Measurements from ENCODE around the gene TBRG4. TPM values are rescaled to one million over a fixed set of nuclear protein-coding genes. Genes with fewer than 3 reads are reported as not detected.

TBRG4 gene
- total RNA-seq, 1 experiment from 2014 or later, result 137 TPM

DNA sequence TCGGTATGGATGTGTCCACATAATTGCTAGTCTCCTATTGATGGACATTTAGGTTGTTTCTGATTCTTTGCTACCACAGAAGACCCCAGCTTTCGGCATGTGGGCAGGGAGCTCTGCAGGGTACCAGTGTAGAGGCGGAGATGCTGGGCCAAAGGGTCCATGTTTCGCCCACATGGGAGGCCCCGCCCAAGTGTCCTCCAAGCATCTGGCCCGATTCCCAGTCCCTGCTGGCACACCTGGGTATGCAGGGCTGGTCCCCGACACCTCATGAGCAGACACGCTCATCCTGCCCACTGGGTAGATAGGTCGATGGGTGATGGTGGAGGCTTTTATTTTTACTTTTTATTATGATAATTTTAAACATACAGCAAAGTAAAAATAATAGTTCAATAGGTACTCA is 19.4 kb upstream of the TBRG4 start:
- H3K9me3 ChIP-seq (replicated peaks), result no peaks in the 10 kb centered on the region
- no peaks in the 10 kb centered on the region for H3K4me1 ChIP-seq
- no peak for DNase-seq
- no peak overlapping the region for H3K4me3 ChIP-seq
- peaks cover 14% of the 10 kb centered on the region for H3K27me3 ChIP-seq
- no peak overlapping the region for H3K27ac ChIP-seq
- H3K36me3 ChIP-seq, result no peaks in the 10 kb centered on the region

DNA sequence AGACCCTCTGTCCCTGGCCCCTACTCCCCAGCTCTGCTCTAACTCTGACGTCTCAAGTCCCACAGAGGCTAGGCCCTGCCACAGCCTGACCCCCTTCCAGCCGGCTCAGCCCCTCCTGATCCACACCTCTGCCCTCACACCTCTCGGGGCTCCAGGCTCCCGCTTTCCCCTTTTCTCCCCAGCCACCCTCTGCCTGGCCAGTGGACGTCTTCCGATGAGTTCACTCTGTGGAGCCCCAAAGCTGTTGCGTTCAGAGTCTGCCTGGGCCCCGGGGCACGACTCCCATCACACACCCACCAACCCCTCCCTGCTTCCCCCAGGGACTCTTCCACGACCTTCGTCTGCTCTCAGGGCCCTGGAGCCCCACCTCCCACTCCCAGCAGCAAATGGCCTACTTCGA is 18.4 kb upstream of the TBRG4 start:
- H3K27ac ChIP-seq, result no peak overlapping the region
- H3K9me3 ChIP-seq (replicated peaks), result no peaks in the 10 kb centered on the region
- DNase-seq, result no peak
- H3K36me3 ChIP-seq, result no peaks in the 10 kb centered on the region
- peaks cover 14% of the 10 kb centered on the region for H3K27me3 ChIP-seq
- no peaks in the 10 kb centered on the region for H3K4me1 ChIP-seq
- no peak overlapping the region for H3K4me3 ChIP-seq

DNA sequence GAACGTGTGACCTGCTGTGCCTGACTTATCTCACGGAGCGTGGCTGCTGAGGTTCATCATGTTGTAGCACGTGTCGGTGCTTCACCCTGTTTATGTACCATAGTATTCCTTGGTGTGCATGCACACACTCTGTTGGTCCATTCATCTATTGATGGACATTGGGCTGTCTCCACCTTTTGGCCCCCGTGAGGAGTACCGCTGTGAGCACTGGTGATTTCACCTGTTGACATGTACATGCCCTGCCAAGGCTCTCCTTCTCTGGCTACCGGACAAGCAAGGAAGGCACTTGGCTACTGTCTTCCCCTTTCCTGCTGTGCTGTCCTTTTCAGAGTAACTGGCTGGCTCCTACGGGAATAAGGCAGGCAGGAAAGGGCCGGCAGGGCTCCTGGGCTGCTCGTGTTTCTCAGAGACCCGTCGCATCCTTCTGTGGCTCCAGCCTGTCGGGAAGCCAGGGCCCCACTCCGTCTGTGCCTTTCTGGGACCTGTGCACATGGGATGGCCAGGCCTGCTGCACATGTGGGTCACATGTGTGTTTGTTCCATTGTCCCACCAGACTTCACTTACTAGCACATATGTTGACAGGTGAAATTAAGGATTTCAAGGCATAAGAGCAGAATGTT is 17.8 kb upstream of the TBRG4 start:
- no peaks in the 10 kb centered on the region for H3K9me3 ChIP-seq (replicated peaks)
- H3K36me3 ChIP-seq, result no peaks in the 10 kb centered on the region
- H3K4me1 ChIP-seq, result no peaks in the 10 kb centered on the region
- no peak overlapping the region for H3K4me3 ChIP-seq
- no peak for DNase-seq
- peaks cover 18% of the 10 kb centered on the region for H3K27me3 ChIP-seq
- no peak overlapping the region for H3K27ac ChIP-seq

DNA sequence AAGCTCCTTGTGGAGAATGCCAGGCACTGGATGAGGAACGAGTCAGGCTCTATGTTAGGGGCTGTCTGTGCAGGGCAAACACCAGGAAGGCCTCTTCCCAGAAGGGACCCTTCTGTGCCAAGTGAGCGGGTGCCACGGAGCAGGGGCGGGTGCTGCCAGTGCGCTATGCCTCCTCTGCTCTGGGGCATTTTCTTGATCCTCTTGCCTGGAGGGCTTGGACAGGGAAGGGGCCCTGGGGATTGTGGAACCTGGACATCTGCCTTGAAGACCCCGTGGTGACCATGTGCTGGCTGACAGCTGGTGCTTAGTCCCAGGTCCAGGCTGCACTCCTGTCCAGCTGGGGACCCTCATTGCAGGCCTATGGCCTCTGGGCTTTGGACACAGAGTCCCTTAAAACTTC is 15.4 kb upstream of the TBRG4 start:
- Histone ChIP-seq H3K4me3 (no peak overlapping the region), H3K27ac (no peak overlapping the region), H3K4me1 (no peaks in the 10 kb centered on the region), H3K36me3 (no peaks in the 10 kb centered on the region), H3K9me3 (replicated peaks) (no peaks in the 10 kb centered on the region), H3K27me3 (peaks cover 18% of the 10 kb centered on the region)
- no peak for DNase-seq

DNA sequence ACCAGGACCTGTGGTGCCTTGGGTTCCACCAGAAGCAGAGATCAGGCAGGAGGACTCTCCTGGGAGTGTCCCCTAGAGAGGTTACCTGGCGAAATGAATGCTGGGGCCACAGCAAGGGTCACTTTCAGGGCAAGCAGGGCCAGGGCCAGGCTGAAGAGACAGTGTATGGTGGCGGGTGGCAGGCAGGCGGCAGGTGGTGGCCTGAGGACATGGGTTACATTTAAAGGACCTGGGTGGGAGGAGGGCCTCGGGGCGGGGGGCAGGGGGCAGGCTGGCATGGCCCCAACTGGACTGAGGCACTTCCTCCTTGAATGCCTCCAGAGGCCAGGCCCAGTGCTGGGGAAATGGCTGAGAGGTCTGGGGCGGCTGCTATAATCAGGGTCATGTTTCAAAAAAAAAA is 14.7 kb upstream of the TBRG4 start:
- Histone ChIP-seq H3K4me3 (no peak overlapping the region), H3K27me3 (peaks cover 18% of the 10 kb centered on the region), H3K4me1 (no peaks in the 10 kb centered on the region), H3K9me3 (replicated peaks) (no peaks in the 10 kb centered on the region), H3K36me3 (no peaks in the 10 kb centered on the region), H3K27ac (no peak overlapping the region)
- DNase-seq, result no peak

DNA sequence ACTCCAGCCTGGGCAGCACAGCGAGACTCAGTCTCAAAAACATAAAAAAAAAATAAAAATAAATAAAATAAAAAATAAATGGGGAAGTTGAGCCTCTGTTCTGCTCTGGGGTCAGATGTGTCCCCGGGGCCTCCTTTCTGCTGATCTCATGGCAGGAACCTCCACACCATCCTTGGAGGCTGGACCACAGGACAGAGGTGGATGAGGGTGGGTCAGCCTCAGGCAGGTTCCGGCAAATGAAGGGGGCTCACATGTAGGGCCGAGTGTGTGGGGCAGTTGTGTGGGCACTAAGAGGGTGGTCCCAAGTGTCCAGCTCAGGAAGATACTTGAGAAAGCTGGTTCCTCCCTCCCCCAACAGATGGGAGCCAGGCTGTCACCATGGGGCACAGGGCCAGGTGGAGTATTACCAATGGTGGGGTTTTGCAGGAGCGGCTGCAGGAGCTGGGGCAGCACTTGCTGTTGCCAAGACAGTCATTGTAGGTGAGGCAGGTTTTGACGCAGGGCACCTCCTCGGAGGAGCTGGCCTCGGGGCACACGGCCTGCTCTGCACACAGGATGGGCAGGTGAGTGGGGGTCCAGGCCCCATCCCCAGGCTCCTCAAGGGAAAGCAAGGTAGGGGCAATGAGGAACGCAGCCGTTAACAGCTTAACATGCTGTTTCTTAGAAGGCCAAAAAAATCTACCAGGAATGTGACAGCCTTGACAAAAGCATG is 13.9 kb upstream of the TBRG4 start:
- no peaks in the 10 kb centered on the region for H3K9me3 ChIP-seq (replicated peaks)
- no peak for DNase-seq
- H3K4me3 ChIP-seq, result no peak overlapping the region
- no peaks in the 10 kb centered on the region for H3K4me1 ChIP-seq
- no peak overlapping the region for H3K27ac ChIP-seq
- H3K27me3 ChIP-seq, result peaks cover 16% of the 10 kb centered on the region
- H3K36me3 ChIP-seq, result no peaks in the 10 kb centered on the region

DNA sequence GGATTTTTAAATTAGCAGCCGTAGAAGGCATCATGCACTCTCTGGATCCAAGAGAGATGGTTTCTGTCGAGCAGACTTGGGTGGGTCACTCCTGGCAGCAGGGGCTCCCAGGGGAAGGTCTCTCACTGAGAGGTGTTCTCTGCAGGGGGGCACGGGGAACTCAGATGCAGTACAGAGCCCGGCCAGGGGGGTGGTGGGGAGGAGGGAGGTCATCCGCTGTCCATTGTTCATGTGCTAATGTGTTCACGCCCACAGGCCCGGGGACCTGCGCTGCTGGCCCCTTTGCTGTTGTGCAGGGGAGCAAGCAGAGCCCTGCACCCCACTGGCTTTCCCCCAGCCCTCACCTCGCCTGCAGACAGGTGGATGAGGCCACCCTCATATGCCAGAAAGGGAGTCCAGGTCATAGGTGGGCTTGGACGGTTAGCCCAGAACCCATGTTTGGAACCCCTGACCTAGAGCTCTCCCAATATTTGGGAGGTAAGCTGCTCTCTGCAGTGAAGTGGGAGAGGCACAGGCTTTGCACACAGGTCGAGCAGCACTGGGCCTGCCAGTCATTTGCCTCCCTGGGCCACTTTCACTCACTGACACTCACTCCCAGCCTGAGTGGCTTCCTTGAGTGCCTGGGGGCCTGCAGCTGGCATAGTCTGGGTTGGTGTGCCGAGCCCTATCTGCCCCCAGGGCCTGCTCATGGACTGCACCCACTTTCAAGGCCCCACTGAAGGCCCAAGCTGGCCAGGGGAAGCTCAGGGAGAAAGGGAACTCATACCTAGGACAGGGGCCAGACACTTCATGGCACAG is 12.6 kb upstream of the TBRG4 start:
- DNase-seq, result no peak
- no peaks in the 10 kb centered on the region for H3K36me3 ChIP-seq
- H3K9me3 ChIP-seq (replicated peaks), result no peaks in the 10 kb centered on the region
- no peak overlapping the region for H3K4me3 ChIP-seq
- H3K27me3 ChIP-seq, result peaks cover 4% of the 10 kb centered on the region; the same call in 1 of the 2 replicates
- no peaks in the 10 kb centered on the region for H3K4me1 ChIP-seq
- no peak overlapping the region for H3K27ac ChIP-seq

DNA sequence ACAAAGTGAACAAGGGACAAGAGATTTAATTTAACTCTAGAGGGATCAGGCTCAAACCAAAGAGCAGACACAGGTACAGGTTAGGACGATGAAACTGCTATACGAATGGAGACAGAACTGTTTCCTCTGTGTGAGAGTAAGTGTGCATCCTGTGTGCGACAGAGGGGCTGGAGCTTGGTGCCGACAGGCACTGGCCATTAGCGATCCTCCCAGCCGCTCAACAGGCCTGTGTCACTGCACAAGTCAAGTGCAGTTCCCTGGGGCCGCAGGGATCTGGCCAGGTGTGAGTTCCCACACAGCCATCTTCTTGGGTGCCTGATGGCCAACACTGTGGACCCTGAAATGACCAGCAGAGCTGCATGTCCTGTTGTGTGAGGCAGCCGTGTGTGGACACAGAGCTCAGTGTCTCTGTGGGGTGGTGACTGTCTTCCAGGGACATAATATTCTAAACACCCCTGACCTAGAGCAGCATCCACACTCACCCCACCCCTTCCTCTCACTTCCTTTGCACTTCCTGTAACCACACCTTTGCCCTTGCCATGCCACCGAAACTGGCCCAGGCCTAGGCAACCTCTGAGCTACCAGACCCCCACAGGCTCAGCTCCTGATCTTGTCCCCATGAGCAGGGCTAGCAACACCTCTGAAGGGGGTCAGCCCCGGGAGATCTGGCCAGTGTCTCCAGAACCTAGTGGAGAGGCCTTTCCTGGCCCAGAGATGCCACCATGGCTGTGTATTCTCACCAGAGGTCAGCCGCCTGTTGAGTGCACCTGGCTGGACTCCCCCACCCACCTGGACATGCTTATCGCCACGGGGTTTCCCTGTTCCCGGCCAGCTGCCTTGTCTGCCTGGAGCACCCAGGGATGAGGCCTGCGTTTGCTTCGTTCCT is 11.7 kb upstream of the TBRG4 start:
- Histone ChIP-seq H3K27me3 (peaks cover 4% of the 10 kb centered on the region; the same call in 1 of the 2 replicates), H3K36me3 (no peaks in the 10 kb centered on the region), H3K4me3 (no peak overlapping the region), H3K4me1 (no peaks in the 10 kb centered on the region), H3K27ac (no peak overlapping the region), H3K9me3 (replicated peaks) (no peaks in the 10 kb centered on the region)
- DNase-seq, result no peak

DNA sequence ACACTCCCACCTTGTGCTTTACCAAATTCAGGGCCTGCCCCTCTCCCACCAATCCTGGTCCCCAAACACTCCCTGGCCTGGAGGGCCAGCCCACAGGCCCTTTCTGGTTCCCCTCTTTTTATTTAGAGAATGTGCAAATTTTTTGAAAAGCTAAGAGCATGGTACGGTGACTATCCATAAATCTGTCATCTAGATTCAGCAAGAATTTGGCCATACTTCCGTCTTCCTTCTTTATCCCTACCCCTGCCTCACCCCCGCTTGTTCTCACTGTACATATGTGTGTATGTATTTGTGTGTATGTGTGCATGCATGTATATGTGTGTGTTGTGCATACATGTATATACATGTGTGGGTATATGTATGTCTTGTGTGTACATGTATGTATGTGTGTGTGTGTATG is 8.1 kb upstream of the TBRG4 start:
- Histone ChIP-seq H3K27me3 (peaks cover 2% of the 10 kb centered on the region; the same call in 1 of the 2 replicates), H3K36me3 (no peaks in the 10 kb centered on the region), H3K9me3 (replicated peaks) (no peaks in the 10 kb centered on the region), H3K4me3 (no peak overlapping the region), H3K4me1 (no peaks in the 10 kb centered on the region), H3K27ac (no peak overlapping the region)
- no peak for DNase-seq

DNA sequence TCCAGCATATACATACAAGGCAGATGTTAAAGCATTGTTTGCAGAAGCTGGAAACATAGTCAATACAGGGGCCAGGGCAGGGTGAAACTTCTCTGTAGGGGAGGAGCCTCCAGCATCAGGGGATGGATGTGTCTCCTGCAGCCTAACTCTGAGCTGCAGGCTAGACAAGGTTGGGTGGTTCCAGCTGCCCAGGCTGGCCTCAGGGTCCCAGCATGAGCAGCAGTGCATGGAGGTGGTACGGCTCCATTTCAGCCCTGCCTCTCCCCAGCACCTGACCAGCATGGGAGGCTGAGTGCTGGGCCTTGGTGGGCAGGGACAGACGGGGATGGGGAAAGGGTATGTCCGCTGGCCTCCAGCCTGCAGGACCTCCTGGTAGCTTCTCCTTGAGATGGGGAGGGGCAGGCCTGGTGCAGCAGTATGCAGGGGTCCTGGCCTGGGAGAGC is 7.4 kb upstream of the TBRG4 start:
- no peaks in the 10 kb centered on the region for H3K27me3 ChIP-seq
- H3K9me3 ChIP-seq (replicated peaks), result no peaks in the 10 kb centered on the region
- no peak overlapping the region for H3K27ac ChIP-seq
- H3K4me1 ChIP-seq, result no peaks in the 10 kb centered on the region
- no peaks in the 10 kb centered on the region for H3K36me3 ChIP-seq
- H3K4me3 ChIP-seq, result no peak overlapping the region
- no peak for DNase-seq

DNA sequence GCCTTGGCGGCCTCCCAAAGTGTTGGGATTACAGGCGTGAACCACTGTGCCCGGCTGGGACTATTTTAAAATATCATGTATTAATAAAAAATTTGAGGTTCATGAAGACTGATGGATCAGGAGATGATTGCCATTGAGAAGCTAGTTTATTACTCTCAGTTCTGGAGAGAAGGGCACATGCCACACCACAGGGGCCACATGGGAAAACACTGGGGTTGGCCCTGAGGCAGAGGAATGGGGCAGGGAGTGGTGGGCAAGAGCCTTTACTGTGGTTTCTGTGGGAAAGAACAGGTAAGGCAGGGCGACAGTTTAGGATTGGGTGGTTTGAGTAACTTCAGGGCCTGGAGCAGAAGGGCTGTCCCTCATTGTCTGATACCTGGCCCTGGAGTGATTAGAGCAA is 6.8 kb upstream of the TBRG4 start:
- no peak for DNase-seq
- no peaks in the 10 kb centered on the region for H3K27me3 ChIP-seq
- H3K9me3 ChIP-seq (replicated peaks), result no peaks in the 10 kb centered on the region
- no peaks in the 10 kb centered on the region for H3K36me3 ChIP-seq
- H3K4me1 ChIP-seq, result no peaks in the 10 kb centered on the region
- H3K4me3 ChIP-seq, result no peak overlapping the region
- H3K27ac ChIP-seq, result no peak overlapping the region

DNA sequence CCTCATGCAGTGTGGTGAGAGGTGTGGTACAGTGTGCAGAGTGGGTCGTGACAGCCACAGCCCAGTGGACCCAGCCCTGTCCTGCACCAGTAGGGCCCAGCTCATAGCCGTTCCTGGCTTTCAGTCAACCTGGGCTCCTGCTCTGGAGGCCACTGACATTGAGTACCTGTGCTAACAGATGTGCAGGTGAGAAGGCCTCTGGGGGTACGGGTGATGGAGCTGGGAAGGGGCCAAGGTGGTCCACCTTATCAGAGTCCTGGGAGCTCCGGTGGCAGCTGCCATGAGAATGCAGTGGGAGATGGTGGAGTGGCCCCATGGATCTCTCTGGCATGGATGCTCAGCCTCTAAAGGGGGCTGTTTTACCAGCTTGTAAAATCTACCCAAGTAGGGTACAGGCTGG is 6.1 kb upstream of the TBRG4 start:
- Histone ChIP-seq H3K9me3 (replicated peaks) (no peaks in the 10 kb centered on the region), H3K27me3 (no peaks in the 10 kb centered on the region), H3K4me1 (no peaks in the 10 kb centered on the region), H3K27ac (no peak overlapping the region), H3K36me3 (no peaks in the 10 kb centered on the region), H3K4me3 (no peak overlapping the region)
- no peak for DNase-seq

DNA sequence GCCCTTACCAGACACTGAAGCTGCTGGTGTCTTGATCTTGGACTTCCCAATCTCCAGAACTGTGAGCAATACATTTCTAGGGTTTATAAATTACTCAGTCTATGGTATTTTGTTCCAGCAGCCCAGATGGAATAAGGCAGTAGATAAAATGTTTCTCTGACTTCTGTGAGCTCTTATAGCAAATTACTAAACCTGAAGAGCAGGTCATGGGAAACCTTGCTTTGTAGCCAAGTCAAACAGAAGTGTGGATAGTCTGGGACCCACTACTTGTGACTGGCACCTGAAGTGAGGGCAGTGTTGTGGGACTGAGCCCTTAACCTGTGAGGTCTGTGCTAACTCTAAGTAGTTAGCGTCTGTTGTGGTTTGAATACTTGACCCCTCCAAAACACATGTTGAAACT is 4.6 kb upstream of the TBRG4 start:
- H3K27me3 ChIP-seq, result no peaks in the 10 kb centered on the region
- DNase-seq, result no peak
- no peak overlapping the region for H3K27ac ChIP-seq
- H3K4me1 ChIP-seq, result no peaks in the 10 kb centered on the region
- H3K9me3 ChIP-seq (replicated peaks), result no peaks in the 10 kb centered on the region
- H3K36me3 ChIP-seq, result no peaks in the 10 kb centered on the region
- H3K4me3 ChIP-seq, result no peak overlapping the region

DNA sequence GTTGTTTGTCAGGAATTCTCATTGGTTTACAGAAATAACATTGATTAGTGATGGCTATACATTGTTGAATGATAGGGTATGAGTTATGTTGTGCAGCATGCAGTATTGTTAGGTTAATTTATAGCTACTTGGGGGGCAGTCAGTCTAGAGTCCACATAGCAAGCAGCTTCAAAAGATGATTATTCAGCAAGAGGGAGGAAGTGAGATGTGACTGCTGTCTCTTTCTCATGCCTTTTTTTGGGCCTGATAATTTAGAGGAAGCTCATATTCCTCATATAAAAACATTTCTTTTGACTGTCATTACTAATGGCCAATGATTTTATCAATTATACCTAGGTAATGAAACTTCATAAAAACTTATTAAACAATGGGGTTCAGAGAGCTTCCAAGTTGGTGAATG is 3.4 kb upstream of the TBRG4 start:
- Histone ChIP-seq H3K27me3 (no peaks in the 10 kb centered on the region), H3K36me3 (no peaks in the 10 kb centered on the region), H3K9me3 (replicated peaks) (no peaks in the 10 kb centered on the region), H3K27ac (no peak overlapping the region), H3K4me1 (0 out of 2 replicates have a peak, but pooled peaks cover 3% of the 10 kb centered on the region), H3K4me3 (no peak overlapping the region)
- no peak for DNase-seq

Measured in SJCRH30 (cell line).